Fibroblast of mammary gland (primary cell): ENCODE data around the gene MAMDC2.
A peak's percentile ranks its signal among the peaks of the same experiment; 100 is the strongest.

Source experiments
- DNase-seq: peaks from one replicate; pipeline ENCODE4 v3.0.0-alpha.2; 2010; ENCODE audit warnings: low read depth
- H3K4me3 ChIP-seq: 2 replicates; pipeline ENCODE4 v1.5.1; 2011; ENCODE audit warnings: low read depth, mild to moderate bottlenecking, low read length, moderate library complexity; ENCODE audit not compliant: control insufficient read depth
- TF ChIP-seq, protein P1 (sequence below): conservative IDR thresholded peaks from 2 replicates; pipeline ENCODE4 v1.5.1; 2011; ENCODE audit warnings: low read depth, low read length, inconsistent platforms; ENCODE audit not compliant: control insufficient read depth, insufficient read depth

MAMDC2 gene

DNA sequence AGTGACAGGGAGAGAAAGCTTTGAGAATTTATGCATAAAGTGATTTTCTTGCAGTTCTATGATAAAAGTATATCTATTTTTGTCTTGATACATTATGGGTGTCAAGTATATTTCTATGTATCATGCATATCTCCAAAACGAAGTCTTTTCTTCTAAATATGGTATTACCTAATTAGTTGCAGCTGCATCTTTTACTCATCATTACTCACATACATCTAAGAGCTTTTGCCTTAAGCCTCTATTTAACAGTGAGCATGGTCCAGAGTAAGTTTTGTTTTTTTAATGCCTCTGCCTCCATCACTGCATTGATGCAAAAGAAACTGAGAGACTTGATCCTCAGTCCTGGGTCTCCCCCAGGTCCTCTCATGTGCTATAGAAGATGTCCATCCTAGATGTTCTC is 175.1 kb downstream of the MAMDC2 start:
- DNase-seq = peak; percentile 87
- TF ChIP-seq, protein P1, sequence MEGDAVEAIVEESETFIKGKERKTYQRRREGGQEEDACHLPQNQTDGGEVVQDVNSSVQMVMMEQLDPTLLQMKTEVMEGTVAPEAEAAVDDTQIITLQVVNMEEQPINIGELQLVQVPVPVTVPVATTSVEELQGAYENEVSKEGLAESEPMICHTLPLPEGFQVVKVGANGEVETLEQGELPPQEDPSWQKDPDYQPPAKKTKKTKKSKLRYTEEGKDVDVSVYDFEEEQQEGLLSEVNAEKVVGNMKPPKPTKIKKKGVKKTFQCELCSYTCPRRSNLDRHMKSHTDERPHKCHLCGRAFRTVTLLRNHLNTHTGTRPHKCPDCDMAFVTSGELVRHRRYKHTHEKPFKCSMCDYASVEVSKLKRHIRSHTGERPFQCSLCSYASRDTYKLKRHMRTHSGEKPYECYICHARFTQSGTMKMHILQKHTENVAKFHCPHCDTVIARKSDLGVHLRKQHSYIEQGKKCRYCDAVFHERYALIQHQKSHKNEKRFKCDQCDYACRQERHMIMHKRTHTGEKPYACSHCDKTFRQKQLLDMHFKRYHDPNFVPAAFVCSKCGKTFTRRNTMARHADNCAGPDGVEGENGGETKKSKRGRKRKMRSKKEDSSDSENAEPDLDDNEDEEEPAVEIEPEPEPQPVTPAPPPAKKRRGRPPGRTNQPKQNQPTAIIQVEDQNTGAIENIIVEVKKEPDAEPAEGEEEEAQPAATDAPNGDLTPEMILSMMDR = no peak
- H3K4me3 ChIP-seq = no peak overlapping the region

- no peak overlapping the region for H3K4me3 ChIP-seq
- no peak for DNase-seq
- TF ChIP-seq, protein P1 = no peak
These were observed 176.6 kb downstream of the MAMDC2 start for GRCh38 chr9:70220216-70220615.

GRCh38 chr9:70222354-70222753 is 178.7 kb downstream of the MAMDC2 start:
- TF ChIP-seq, protein P1 = no peak
- H3K4me3 ChIP-seq = no peak overlapping the region
- DNase-seq = peak; percentile 41

- TF ChIP-seq, protein P1 = no peak
These were observed 184.5 kb downstream of the MAMDC2 start for GRCh38 chr9:70228118-70228517.

DNA sequence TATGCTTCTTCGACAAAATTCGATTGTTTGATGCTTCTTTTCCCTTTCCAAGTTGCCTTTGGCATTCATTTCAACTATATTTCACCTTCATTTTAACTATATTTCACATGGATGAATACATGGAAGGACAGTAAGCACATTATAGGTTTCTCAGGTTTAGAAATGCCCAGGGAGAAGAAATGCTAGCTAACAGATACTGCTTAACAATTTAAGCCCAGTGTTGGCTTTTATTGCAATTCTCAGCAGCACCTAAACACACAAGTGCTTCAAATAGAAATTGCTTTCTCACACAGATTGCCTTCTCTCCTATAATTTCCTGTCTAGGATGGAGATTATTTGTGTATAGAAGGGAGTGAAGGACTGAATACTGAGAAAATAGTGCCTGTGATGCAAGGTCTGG is 185.0 kb downstream of the MAMDC2 start:
- TF ChIP-seq, protein P1 = no peak
- no peak for DNase-seq
- H3K4me3 ChIP-seq = no peak overlapping the region

More at GRCh38 chr9:70228118-70228517, 184.5 kb downstream of the MAMDC2 start:
- DNase-seq = no peak
- no peak overlapping the region for H3K4me3 ChIP-seq

GRCh38 chr9:70229026-70229425 is 185.4 kb downstream of the MAMDC2 start:
- TF ChIP-seq, protein P1 = no peak
- no peak for DNase-seq
- H3K4me3 ChIP-seq = no peak overlapping the region

GRCh38 chr9:70229579-70229978 is 185.9 kb downstream of the MAMDC2 start:
- no peak overlapping the region for H3K4me3 ChIP-seq

More at GRCh38 chr9:70229579-70229978, 185.9 kb downstream of the MAMDC2 start:
- TF ChIP-seq, protein P1 = peak; percentile 46
- peak; percentile 61 for DNase-seq
